ENCODE measurements around the gene CDHR3.

- no peak for TF ChIP-seq CTCF (IDR thresholded peaks at IDR 0.05)
- TF ChIP-seq POLR2A (IDR thresholded peaks at IDR 0.05; ENCODE audit: low read length), result no peak
- TF ChIP-seq RAD21 (conservative IDR thresholded peaks at IDR 0.05 in 1 of 2, IDR thresholded peaks at IDR 0.05 in 1 of 2), result no peak
- no peak for TF ChIP-seq HDAC2 (IDR thresholded peaks at IDR 0.05)
- TF ChIP-seq FOXS1 (CRISPR knock-in tag; IDR thresholded peaks at IDR 0.05), result no peak
- no peak for TF ChIP-seq PHF8 (IDR thresholded peaks at IDR 0.05; ENCODE audit: borderline replicate concordance, low read depth)
- no peak for TF ChIP-seq PBX3 (IDR thresholded peaks at IDR 0.05)
- TF ChIP-seq CEBPB (IDR thresholded peaks at IDR 0.05), result no peak
- TF ChIP-seq ELK1 (IDR thresholded peaks at IDR 0.05; ENCODE audit: low read depth, low read length), result no peak
Measured at GRCh38 chr7:106061301-106061979, 98.4 kb downstream of the CDHR3 start.
